ENCODE measurements around the gene UROC1.

The UROC1 gene

GRCh38 chr3:126530171-126531050, 12.8 kb upstream of the UROC1 start:
- no peak for DNase-seq (ENCODE audit: low read depth)

GRCh38 chr3:126529585-126530170, 12.1 kb upstream of the UROC1 start:
- DNase-seq (ENCODE audit: low read depth) = no peak

GRCh38 chr3:126528800-126529541, 11.4 kb upstream of the UROC1 start:
- peak; percentile 26 for DNase-seq (ENCODE audit: low read depth)

- no peak for DNase-seq (ENCODE audit: low read depth)
Observed at GRCh38 chr3:126528419-126528799, 10.8 kb upstream of the UROC1 start.

GRCh38 chr3:126527455-126528211, 10.1 kb upstream of the UROC1 start:
- DNase-seq (ENCODE audit: low read depth) = no peak

- DNase-seq (ENCODE audit: low read depth) = no peak
Observed at GRCh38 chr3:126527006-126527405, 9.4 kb upstream of the UROC1 start.

- DNase-seq (ENCODE audit: low read depth) = no peak
Observed at GRCh38 chr3:126526668-126527005, 9.1 kb upstream of the UROC1 start.

- DNase-seq (ENCODE audit: low read depth) = no peak
Observed at GRCh38 chr3:126525853-126526667, 8.5 kb upstream of the UROC1 start.

GRCh38 chr3:126525091-126525852, 7.7 kb upstream of the UROC1 start:
- DNase-seq (ENCODE audit: low read depth) = no peak

- DNase-seq (ENCODE audit: low read depth) = no peak
Observed at GRCh38 chr3:126524429-126524988, 6.9 kb upstream of the UROC1 start.

- DNase-seq (ENCODE audit: low read depth) = peak; percentile 50
Observed at GRCh38 chr3:126523745-126524428, 6.3 kb upstream of the UROC1 start, which contains the start of gene CHST13. Gene CHST13 (plus strand): TSS chr3:126524155. CDS start chr3:126524333, 178 bp downstream.

- peak; percentile 57 for DNase-seq (ENCODE audit: low read depth)
Observed at GRCh38 chr3:126522363-126522788, 4.8 kb upstream of the UROC1 start.

GRCh38 chr3:126521122-126521891, 3.7 kb upstream of the UROC1 start:
- no peak for DNase-seq (ENCODE audit: low read depth)

GRCh38 chr3:126519506-126520455, 2.2 kb upstream of the UROC1 start:
- DNase-seq (ENCODE audit: low read depth) = no peak

- no peak for DNase-seq (ENCODE audit: low read depth)
Observed at GRCh38 chr3:126518779-126519177, 1.2 kb upstream of the UROC1 start.

GRCh38 chr3:126517986-126518778, 609 bp upstream of the UROC1 start:
- DNase-seq (ENCODE audit: low read depth) = no peak

GRCh38 chr3:126516936-126517290, 660 bp downstream of the UROC1 start:
- DNase-seq (ENCODE audit: low read depth) = no peak

Data from EH (cell line).